ENCODE measurements around the gene MYO1H. TPM values are rescaled to one million over a fixed set of nuclear protein-coding genes. Genes with fewer than 3 reads are reported as not detected.

Gene MYO1H, protein sequence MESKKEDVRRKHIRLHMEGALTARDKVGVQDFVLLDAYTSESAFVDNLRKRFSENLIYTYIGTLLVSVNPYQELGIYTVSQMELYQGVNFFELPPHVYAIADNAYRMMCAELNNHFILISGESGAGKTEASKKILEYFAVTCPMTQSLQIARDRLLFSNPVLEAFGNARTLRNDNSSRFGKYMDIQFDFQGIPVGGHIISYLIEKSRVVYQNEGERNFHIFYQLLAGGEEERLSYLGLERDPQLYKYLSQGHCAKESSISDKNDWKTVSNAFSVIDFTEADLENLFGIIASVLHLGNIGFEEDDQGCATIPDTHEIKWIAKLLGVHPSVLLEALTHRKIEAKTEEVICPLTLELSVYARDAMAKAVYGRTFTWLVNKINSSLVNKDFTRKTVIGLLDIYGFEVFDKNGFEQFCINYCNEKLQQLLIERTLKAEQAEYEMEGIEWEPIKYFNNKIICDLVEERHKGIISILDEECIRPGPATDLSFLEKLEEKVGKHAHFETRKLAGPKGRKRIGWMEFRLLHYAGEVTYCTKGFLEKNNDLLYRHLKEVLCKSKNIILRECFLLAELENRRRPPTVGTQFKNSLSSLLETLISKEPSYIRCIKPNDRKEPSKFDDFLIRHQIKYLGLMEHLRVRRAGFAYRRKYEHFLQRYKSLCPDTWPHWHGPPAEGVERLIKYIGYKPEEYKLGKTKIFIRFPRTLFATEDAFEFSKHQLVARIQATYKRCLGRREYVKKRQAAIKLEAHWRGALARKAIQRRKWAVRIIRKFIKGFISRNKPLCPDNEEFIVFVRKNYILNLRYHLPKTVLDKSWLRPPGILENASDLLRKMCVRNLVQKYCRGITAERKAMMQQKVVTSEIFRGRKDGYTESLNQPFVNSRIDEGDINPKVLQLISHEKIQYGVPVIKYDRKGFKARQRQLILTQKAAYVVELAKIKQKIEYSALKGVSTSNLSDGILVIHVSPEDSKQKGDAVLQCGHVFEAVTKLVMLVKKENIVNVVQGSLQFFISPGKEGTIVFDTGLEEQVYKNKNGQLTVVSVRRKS
- total RNA-seq = 0.14 and 1.3 TPM in 2 replicates

DNA sequence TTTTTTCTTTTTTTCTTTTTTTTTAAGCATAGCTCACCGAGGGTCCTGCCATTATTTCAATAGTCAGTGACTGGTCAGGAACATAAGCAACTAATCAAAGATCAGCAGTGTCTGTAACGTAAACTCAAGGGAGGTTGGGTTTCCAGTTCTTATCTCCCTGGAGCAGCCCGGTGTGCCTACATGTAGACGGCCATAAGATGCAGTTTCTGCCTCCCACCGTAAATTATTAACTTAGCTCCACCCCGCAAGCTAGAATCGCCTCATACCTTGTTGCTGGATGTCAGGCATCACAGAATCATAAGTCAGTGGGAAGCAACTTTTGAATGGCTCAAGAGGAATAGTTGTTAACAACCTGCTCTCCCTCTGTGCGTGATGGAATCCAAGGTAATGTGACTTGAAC lies at the start of gene MYO1H:
TSS of gene MYO1H (plus strand) at position 312 of the 400 bp plus-strand sequence. CDS start at position 373, 61 bp downstream.

DNA sequence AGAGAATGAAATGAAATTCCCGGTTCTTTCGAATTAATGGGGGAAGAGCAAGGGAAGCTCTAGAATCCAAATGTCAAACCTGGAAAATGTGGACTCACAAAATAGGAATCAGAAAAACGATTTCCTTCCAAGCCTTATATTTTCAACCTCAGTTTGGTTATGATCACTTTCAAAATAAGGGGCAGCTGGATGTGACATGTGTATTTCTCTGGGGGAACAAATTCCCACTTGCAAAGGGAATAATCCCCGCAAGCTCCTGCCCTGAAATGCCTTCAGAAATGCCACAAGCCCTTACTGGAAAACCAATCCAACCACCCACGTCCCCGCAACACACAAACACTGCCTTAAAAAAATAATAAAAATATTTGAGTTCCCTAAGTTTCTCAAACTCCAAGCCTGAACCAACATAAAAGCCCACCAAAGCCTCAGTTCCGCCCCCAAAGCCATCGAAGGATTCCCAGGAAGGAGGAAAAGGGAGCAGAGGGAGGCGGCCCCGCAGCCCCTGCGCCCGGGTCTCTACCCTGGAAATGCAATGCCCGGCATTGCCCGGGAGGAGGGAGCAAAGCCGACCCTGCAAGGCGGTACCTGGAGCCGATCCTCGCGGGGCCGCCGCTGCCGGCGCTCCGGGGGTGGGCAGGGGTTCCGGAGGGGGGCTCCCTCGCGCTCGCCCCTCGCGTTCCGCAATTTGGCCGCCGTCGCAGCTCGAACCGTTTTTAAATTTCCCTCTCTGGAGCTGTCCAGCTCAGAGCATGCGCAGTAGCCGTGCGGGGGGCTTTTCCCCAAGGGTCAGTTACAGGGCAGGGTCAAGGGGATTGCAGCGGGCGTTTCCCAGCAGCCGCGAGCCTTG lies 38.9 kb upstream of the MYO1H start, which contains the start of gene FOXN4:
TSS of gene FOXN4 (minus strand) at position 751 of the 847 bp plus-strand sequence. CDS start 963 bp downstream, outside the sequence.

DNA sequence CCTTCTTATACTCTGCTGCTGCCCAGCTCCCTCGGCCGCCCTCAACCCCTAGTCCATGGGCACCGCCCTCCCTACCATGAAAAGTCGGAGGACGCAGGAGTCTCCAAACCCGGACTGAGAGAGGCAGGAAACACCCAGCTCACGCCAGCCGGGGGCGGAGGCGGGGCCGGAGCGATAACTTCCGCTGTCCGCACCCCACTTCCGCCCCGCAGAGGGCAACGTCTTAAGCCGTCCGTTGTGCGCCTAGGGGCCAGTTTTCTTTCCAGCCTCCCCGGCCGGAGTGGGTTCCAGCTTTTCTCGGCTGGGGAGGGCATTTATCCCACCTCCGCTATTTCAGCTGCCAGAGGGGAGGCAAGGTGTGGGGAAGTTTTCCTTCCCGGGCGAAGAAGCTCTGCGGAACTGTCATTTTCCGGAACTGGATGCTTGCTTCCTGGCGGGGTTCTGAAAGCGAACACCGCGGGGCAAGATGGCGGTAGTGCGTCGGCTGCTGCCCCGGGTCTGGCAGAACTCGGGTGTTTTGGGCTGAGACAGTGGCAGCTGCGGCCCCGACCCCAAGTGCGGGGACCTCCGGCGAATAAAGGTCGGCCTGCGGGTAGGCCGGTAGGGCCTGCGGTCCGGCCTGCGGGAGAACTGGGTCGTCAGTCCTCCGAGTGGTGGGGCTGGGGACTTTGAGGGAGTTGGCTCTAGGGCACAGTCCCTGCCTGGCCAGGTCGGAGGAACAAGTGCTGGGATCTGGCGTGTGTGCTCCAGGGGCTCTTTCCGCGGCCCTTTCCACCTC lies 129.7 kb downstream of the MYO1H start, which contains the start of the genes KCTD10 and UBE3B:
TSS of gene KCTD10 (minus strand) at position 116 of the 778 bp plus-strand sequence. CDS start at position 78, 38 bp downstream.
TSS of gene UBE3B (plus strand) at position 450 of the 778 bp plus-strand sequence. CDS start 5,918 bp downstream, outside the sequence.

Other genes with a start within 250 kb of the MYO1H start
- 0.70 and 6.5 TPM in 2 replicates for gene ACACB, start 231.3 kb upstream of the MYO1H start, total RNA-seq
- gene FOXN4, start 38.6 kb upstream of the MYO1H start, total RNA-seq = not detected in 2 replicates
- gene KCTD10, start 129.4 kb downstream of the MYO1H start, total RNA-seq = 33.0 and 36.8 TPM in 2 replicates
- gene UBE3B, start 129.7 kb downstream of the MYO1H start, total RNA-seq = 26.0 and 28.2 TPM in 2 replicates
- 50.2 and 72.5 TPM in 2 replicates for gene MMAB, start 225.6 kb downstream of the MYO1H start, total RNA-seq
- 72.3 and 85.9 TPM in 2 replicates for gene MVK, start 225.9 kb downstream of the MYO1H start, total RNA-seq

Measured in airway epithelial cell (primary cell).